ENCODE results near the gene CAPN3. TPM values are rescaled to one million over a fixed set of nuclear protein-coding genes. Genes with fewer than 3 reads are reported as not detected.

CAPN3 gene
- total RNA-seq, 1 donor from 2014 or later = 13.7 TPM

DNA sequence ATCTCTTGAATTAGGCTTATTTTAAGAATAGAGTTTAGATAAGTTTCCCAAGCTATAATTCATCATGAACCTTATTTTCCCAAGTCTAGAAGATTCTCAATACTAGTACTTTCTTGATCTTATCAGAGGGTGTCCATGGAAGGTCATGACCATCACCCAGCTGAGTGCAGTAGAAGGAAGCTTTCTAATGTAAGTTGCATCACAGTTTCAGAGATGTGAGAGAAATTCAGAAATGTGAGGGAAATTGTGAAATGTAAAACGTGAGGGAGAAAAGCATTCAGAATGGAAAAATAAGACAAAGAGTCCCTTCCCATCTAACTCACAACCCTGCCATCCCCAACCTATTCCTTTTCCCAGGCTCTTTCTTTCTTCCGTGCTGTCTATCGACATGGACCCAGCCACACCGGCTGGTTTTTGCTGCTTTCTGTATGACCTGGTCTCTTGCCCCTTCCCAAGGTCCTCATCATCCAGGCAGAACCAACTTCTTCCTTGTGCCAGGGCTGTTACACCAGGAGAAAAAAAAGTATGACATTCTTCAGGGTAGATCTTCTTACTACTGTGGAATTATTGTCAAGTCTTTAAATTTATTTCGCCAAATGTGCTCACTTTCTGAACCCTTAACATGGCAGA lies 6.7 kb downstream of the CAPN3 start:
- H3K27me3 Mint-ChIP-seq (ENCODE audit: low read depth) = no peaks in the 10 kb centered on the region
- TF ChIP-seq, protein P1, sequence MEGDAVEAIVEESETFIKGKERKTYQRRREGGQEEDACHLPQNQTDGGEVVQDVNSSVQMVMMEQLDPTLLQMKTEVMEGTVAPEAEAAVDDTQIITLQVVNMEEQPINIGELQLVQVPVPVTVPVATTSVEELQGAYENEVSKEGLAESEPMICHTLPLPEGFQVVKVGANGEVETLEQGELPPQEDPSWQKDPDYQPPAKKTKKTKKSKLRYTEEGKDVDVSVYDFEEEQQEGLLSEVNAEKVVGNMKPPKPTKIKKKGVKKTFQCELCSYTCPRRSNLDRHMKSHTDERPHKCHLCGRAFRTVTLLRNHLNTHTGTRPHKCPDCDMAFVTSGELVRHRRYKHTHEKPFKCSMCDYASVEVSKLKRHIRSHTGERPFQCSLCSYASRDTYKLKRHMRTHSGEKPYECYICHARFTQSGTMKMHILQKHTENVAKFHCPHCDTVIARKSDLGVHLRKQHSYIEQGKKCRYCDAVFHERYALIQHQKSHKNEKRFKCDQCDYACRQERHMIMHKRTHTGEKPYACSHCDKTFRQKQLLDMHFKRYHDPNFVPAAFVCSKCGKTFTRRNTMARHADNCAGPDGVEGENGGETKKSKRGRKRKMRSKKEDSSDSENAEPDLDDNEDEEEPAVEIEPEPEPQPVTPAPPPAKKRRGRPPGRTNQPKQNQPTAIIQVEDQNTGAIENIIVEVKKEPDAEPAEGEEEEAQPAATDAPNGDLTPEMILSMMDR (IDR thresholded peaks at IDR 0.05; ENCODE audit: unreplicated experiment) = no peak

DNA sequence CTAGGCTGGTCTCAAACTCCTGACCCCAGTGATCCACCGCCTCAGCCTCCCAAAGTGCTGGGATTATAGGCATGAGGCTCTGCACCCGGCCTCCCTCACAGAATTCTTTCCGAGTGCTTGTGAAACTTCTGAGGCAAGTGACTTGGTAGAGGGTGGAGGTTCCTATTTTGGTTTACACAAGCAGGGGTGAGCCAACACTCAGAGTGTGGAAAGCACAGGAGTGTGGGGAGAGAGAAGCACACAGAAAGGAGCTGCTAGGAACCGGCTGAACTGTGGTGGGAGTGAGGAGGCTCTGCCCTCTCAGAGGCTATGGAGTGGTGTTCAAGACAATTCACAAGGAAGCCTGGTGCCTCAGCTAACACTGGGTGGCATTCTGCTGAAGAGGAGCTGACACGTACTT lies 7.7 kb downstream of the CAPN3 start:
- Mint-ChIP-seq H3K9me3 (peaks cover 22% of the 10 kb centered on the region), H3K4me3 (no peak overlapping the region), H3K27me3 (ENCODE audit: low read depth) (no peaks in the 10 kb centered on the region), H3K36me3 (no peaks in the 10 kb centered on the region), H3K27ac (no peak overlapping the region), H3K4me1 (no peaks in the 10 kb centered on the region)
- TF ChIP-seq, protein P1 (IDR thresholded peaks at IDR 0.05; ENCODE audit: unreplicated experiment) = no peak
- no peak for DNase-seq (ENCODE audit: low spot score in 2 of 2, unreplicated experiment in 2 of 2)

More for the DNA sequence above, 6.7 kb downstream of the CAPN3 start:
- Mint-ChIP-seq H3K27ac (no peak overlapping the region), H3K9me3 (peaks cover 17% of the 10 kb centered on the region), H3K36me3 (no peaks in the 10 kb centered on the region), H3K4me1 (no peaks in the 10 kb centered on the region), H3K4me3 (no peak overlapping the region)
- DNase-seq (ENCODE audit: low spot score in 2 of 2, unreplicated experiment in 2 of 2) = no peak

DNA sequence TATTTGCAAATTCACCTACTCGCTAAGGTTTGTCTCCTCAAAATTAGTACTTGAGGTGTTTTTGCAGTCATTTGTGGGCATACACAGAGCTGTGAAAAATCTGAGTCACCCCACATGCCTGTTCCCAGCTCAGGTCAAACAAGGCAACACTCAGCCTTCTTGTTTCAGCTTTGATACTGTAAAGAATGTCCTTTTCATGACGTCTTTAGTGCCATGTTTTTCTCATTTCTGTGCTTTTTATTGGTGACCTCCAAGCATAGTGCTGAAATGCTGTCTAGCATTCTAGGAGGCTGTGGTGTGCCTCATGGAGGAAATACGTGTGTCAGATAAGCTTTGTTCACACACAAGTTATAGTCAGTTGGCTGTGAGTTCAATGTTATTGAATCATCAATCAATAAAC lies 8.8 kb downstream of the CAPN3 start:
- Mint-ChIP-seq H3K27me3 (ENCODE audit: low read depth) (no peaks in the 10 kb centered on the region), H3K4me1 (no peaks in the 10 kb centered on the region), H3K4me3 (no peak overlapping the region), H3K27ac (no peak overlapping the region), H3K36me3 (no peaks in the 10 kb centered on the region), H3K9me3 (peaks cover 22% of the 10 kb centered on the region)
- TF ChIP-seq, protein P1 (IDR thresholded peaks at IDR 0.05; ENCODE audit: unreplicated experiment) = no peak
- DNase-seq (ENCODE audit: low spot score in 2 of 2, unreplicated experiment in 2 of 2) = no peak

DNA sequence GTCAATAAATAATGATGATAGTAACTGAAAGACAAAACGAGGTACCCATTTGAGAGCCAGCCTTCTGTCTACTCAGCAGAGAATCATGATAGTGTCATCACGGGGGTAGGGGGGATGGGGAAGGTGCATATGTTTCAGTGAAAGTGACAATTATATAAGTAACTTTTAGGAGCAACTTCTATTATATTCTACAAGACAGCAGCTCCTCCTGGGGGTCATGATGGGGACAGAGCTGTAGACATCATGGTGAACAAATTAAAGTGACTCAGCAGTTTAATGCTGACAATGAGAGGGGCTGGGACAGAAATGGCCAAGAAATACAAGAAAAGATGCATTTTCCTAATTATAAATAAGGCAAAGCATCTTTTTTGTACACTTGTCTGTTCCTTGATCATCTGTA lies 11.8 kb downstream of the CAPN3 start:
- Mint-ChIP-seq H3K36me3 (no peaks in the 10 kb centered on the region), H3K4me1 (peaks cover 3% of the 10 kb centered on the region), H3K27ac (no peak overlapping the region), H3K27me3 (ENCODE audit: low read depth) (no peaks in the 10 kb centered on the region), H3K4me3 (no peak overlapping the region), H3K9me3 (peaks cover 22% of the 10 kb centered on the region)
- TF ChIP-seq, protein P1 (IDR thresholded peaks at IDR 0.05; ENCODE audit: unreplicated experiment) = no peak
- no peak for DNase-seq (ENCODE audit: low spot score in 2 of 2, unreplicated experiment in 2 of 2)

DNA sequence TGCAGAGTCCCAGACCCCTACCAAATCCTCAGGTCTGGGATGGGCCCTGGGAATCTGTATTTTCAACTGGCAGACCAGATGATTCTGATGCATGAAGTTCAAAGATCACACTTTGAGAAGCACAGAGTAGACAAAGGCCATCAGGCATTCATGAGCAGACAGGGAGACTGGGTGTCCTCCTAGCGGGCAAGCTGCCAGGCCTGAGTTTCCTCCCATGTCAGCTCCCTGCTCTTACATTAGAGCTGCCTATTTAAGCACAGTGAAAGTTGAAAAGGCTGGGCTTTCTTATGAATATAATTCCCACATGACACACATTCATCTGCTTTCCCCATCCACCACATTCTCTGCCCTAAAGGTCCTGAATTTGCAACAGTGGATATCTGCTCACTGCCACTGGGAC lies 14.0 kb downstream of the CAPN3 start:
- no peak for DNase-seq (ENCODE audit: low spot score in 2 of 2, unreplicated experiment in 2 of 2)
- peaks cover 3% of the 10 kb centered on the region for H3K4me1 Mint-ChIP-seq
- H3K4me3 Mint-ChIP-seq = no peak overlapping the region
- peaks cover 36% of the 10 kb centered on the region for H3K9me3 Mint-ChIP-seq
- no peaks in the 10 kb centered on the region for H3K27me3 Mint-ChIP-seq (ENCODE audit: low read depth)
- H3K36me3 Mint-ChIP-seq = no peaks in the 10 kb centered on the region
- H3K27ac Mint-ChIP-seq = no peak overlapping the region
- TF ChIP-seq, protein P1 (IDR thresholded peaks at IDR 0.05; ENCODE audit: unreplicated experiment) = no peak

DNA sequence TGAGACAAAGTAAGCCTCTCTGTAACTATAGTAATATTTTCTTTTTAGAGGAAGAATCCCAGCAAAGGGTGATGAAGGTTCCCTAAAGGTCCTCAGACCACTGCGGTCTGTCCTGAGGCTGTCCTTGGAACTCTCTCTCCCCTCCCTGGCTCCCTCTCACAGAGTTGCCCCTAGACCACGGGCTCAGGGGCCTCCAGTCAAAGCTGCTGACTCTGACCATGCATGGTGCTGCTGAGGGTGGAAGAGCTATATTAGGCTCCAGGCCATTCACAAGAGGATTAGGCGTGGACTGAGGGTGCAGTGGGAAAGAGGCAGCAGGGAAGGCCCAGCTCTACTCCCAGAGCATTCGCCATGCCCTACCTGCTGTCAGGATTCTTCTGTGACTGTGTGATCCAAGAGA lies 14.6 kb downstream of the CAPN3 start:
- Mint-ChIP-seq H3K27ac (no peak overlapping the region), H3K36me3 (no peaks in the 10 kb centered on the region), H3K9me3 (peaks cover 38% of the 10 kb centered on the region), H3K27me3 (ENCODE audit: low read depth) (no peaks in the 10 kb centered on the region), H3K4me1 (peaks cover 3% of the 10 kb centered on the region), H3K4me3 (no peak overlapping the region)
- DNase-seq (ENCODE audit: low spot score in 2 of 2, unreplicated experiment in 2 of 2) = no peak
- TF ChIP-seq, protein P1 (IDR thresholded peaks at IDR 0.05; ENCODE audit: unreplicated experiment) = no peak

Measured in mesothelial cell of epicardium (in vitro differentiated cells).